GM18873 (cell line): ENCODE results near the gene MCM7.

ENCODE experiments used
- ATAC-seq: cut with Tn5 transposase; IDR thresholded peaks from one replicate; pipeline ENCODE4 v1.9.1; 2021; ENCODE audit warnings: mild to moderate bottlenecking, moderate library complexity, moderate number of reproducible peaks; ENCODE audit not compliant: unreplicated experiment, low FRiP score

The MCM7 gene

DNA sequence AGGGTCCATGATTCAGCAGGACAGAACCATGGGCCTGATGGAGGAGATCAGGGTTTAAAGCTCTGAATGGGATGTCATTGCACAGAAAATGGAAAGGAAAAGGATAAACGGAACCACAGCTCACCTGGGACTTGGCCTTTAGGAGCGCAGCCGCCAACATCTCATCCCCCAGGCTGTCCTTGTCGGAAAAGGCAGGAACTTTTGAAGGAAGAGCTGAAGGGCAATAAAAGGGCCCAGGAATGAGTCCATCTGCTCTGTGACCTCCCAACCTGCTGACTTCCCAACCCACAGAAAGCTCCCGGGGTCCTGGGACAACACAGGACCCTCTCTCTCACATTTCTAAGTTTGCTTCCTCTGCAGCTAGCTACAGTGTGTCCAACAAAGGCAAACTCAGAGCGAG lies 25.8 kb downstream of the MCM7 start:
- no peak for ATAC-seq

GRCh38 chr7:100074841-100075240 lies 26.4 kb downstream of the MCM7 start:
- ATAC-seq, result no peak

DNA sequence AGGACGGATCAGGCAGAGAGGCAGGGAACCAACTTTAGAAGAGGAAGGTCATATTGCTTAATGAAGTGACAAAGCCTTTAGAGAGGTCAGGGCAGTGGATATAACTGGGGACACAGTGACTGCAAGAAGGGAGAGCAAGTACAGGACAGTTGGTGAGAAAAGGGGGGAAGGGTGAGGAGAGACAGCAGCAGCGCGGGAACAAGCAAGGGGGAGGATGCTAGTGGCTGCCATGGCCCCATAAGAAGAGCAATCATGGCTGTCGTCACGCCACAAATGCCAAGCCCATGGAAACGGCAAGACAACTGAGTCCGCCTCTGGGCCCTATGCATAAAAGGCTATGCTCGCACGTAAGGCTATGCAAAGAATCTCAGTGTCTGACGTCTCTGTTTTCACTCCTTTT lies 28.7 kb downstream of the MCM7 start:
- no peak for ATAC-seq

DNA sequence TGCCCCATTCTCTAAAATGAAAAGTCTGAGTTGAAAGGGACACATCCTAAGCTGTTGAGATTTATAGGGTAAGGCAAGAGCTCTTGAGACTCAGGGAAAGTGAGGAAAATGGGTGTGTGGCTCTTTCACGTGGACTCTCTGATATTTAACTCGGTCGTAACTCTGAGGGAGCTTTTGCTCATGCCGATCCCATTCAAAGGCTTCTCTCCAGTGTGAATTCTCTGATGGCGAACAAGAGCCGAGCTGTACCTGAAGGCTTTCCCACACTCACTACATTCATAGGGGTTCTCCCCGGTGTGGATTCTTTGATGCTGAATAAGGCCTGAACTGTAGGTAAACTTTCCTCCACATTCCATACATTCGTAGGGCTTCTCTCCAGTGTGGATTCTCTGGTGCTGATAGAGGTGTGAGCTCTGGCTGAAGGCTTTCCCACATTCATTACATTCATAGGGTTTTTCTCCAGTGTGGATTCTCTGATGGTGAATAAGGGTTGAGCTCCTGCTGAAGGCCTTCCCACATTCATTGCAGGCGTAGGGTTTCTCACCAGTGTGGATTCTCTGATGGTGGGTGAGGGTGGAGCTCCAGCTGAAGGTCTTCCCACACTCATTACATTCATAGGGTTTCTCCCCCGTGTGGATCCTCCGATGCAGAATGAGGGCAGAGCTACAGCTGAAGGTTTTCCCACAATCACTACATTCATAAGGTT lies 30.0 kb downstream of the MCM7 start:
- no peak for ATAC-seq

- ATAC-seq, result no peak
Observed at GRCh38 chr7:100069991-100070390, 31.2 kb downstream of the MCM7 start.

- no peak for ATAC-seq
Observed at GRCh38 chr7:100066953-100067352, 34.2 kb downstream of the MCM7 start.

- ATAC-seq, result no peak
Observed at GRCh38 chr7:100065452-100066186, 35.6 kb downstream of the MCM7 start.

DNA sequence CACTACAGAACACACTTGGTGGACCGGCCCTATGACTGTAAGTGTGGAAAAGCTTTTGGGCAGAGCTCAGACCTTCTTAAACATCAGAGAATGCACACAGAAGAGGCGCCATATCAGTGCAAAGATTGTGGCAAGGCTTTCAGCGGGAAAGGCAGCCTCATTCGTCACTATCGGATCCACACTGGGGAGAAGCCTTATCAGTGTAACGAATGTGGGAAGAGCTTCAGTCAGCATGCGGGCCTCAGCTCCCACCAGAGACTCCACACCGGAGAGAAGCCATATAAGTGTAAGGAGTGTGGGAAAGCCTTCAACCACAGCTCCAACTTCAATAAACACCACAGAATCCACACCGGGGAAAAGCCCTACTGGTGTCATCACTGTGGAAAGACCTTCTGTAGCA lies 37.0 kb downstream of the MCM7 start:
- ATAC-seq, result no peak

DNA sequence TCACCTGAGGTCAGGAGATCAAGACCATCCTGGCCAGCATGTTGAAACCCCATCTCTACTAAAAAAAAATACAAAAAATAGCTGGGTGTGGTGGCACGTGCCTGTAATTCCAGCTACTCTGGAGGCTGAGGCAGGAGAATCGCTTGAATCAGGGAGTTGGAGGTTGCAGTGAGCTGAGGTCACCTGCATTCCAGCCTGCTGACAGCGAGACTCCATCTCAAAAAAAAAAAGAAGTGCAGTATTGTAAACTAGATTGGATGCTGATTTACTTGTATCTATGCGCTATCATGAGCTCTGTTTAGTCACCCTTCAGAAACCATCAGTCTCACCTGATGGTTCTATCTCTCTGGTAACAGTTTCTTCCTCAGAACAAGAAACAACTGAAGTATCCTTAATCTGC lies 37.8 kb downstream of the MCM7 start:
- no peak for ATAC-seq

DNA sequence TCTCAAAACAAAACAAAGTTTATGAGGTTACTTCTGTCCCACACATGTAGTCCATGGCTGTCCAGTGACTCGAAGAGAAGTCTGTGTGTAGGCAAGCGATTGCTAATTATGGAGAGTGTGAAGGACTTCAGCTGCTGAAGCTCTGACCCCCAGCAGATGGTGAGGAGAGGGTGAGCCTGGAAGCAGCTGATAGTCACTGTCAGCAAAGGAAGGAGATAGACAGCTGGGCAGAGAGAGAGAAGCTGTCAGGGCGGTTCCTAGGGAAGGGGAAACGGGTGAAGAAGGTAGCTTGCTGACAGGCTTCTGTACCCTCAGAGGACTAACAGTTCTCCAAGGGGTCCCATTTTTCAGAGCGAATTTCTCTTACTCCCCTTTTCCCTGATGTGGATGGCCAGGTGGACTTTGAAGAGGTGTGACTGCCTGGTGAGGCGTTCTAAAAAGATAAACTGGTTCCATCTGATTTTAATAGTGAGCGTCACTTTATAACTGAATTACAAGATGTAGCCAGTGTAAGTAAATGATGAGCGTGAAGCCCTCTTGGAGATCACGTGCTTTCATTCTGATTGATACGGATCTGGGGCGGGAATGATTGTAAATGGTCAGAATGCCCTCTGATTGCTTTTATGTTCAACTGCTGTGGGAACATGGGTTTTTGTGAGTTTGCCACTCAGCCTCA lies 39.5 kb downstream of the MCM7 start:
- ATAC-seq, result no peak

GRCh38 chr7:100059251-100059739 lies 41.9 kb downstream of the MCM7 start:
- no peak for ATAC-seq

DNA sequence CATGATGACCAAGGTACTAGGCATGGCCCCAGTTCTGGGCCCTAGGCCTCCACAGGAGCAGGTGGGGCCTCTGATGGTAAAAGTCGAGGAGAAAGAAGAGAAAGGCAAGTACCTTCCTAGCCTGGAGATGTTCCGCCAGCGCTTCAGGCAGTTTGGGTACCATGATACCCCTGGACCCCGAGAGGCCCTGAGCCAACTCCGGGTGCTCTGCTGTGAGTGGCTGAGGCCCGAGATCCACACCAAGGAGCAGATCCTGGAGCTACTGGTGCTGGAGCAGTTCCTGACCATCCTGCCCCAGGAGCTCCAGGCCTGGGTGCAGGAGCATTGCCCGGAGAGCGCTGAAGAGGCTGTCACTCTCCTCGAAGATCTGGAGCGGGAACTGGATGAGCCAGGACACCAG lies 44.2 kb downstream of the MCM7 start:
- no peak for ATAC-seq

GRCh38 chr7:100053215-100053614 lies 48.0 kb downstream of the MCM7 start:
- ATAC-seq, result no peak

- no peak for ATAC-seq
Observed at GRCh38 chr7:100051611-100052010, 49.6 kb downstream of the MCM7 start.

DNA sequence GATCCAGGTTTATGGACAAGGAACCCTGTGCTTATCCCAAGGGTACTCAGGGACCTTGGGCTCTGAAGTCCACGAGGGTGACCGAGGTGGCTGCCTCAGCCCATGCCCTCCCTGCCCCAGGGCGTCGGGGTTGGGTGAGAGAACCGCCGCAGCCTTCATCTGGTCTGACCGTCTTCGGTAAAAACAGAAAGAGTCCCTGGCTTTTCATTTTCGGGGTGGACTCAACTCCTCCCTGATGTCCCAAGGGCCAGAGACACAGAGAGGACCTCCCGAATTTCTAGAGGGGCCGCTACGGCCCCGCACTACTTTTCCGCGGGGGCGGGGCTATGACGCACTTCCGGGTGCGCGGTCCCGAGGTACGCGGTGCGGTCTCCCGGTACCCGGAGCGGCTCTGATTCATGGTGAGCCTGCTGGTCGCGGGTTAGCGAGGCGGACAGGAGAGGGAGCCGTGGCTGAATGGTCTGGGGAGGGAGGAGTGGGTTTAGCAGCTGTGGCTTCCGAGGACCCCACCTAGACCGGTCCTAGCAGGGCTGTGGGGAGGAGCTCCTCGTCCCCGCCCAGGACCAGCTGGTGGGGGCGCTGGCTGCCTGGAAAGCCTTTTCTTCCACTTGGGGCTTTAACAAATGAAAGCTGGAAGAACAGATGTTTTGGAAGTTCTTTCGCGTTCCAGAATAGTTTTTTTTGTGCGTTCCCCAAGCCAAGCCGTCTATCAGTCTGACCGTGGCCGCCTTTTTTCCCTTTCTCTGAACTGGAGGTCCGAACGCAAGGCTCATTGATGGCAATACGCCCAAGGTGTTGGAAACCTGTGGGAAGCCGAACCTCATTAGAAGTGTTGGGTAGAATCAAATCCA lies 51.5 kb downstream of the MCM7 start, which contains the start of gene ZSCAN21:
ZSCAN21 (plus strand) TSS at position 334 of the 851 bp plus-strand sequence. CDS start 7,233 bp downstream, outside the sequence.
- ATAC-seq, result no peak

GRCh38 chr7:100048680-100049079 lies 52.5 kb downstream of the MCM7 start:
- no peak for ATAC-seq

DNA sequence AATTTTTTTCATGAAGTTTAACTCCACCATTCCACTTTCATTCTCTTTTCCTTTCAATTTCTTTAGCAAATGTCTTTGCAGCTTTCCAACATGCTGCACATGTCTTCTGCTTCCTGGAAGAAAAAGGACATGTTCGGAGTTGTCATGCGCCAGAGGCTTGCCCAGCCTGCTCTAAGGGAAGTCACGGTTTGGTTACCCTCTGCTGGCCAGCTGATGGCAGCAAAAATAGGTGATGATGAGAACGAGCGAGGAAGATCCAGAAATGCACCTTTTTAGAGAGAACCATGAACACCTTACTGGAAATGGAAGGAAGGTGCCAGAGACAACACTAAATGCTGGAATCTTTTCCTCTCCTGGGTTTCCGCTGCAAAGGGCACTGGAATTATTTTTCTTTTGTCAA lies 56.5 kb downstream of the MCM7 start:
- no peak for ATAC-seq
